Measurements from ENCODE around the gene ELSPBP1.
"Not testable (repeated sequence)": the region's sequence is repeated elsewhere in the genome, so short reads cannot be mapped to it uniquely, and the experiment has no call there.

The ELSPBP1 gene

DNA sequence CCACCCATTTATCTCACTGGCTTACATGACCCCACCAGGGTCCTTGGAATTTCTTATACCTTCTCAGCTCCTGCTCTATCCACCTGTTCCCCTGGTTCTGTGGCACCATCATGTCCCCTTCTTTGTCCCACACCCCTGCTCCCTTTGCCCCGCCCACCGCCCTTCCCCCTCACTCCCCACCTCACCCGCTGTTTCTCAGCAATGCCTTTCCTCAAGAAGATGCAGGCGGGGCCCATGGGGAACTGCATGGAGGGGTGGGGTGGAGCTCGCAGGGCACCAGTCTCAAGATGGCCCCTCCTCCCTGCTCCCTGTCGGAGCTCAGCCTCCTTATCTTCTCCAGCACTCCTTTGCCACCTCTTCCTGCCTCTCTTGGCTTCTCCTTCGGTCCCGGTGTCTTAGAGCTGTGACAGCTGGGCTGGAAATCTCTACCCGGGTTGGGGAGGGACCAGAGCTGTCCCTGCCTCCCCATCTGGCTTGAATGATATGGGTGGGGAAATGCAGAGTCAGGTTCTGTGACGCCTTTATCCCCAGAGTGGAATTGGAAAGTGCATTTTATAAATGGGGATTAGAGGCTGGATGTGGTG lies 49.3 kb downstream of the ELSPBP1 start, which contains the start of gene CABP5:
CABP5 (minus strand) TSS at position 405 of the 584 bp plus-strand sequence; CDS start at position 248, 157 bp downstream.
- Histone ChIP-seq H3K36me3 (ENCODE audit: insufficient read depth, low read length) (no peaks in the 10 kb centered on the region), H3K4me1 (ENCODE audit: control insufficient read depth, insufficient read depth, low read length) (no peaks in the 10 kb centered on the region), H3K4me2 (ENCODE audit: low read length) (no peak within 1 kb of the TSS), H3K9ac (ENCODE audit: low read depth, low read length) (no peak within 1 kb of the TSS), H3K9me3 (replicated peaks; ENCODE audit: low read length) (no peaks in the 10 kb centered on the region), H3K27me3 (ENCODE audit: control insufficient read depth, insufficient read depth, low read length) (peaks cover 4% of the 10 kb centered on the region), H3K4me3 (ENCODE audit: low read length) (no peak within 1 kb of the TSS)

GRCh38 chr19:48044561-48044960 lies 50.1 kb downstream of the ELSPBP1 start:
- Histone ChIP-seq H3K9me3 (replicated peaks; ENCODE audit: low read length) (no peaks in the 10 kb centered on the region), H3K4me1 (ENCODE audit: control insufficient read depth, insufficient read depth, low read length) (no peaks in the 10 kb centered on the region), H3K4me3 (ENCODE audit: low read length) (no peak overlapping the region), H3K27me3 (ENCODE audit: control insufficient read depth, insufficient read depth, low read length) (peaks cover 4% of the 10 kb centered on the region), H3K36me3 (ENCODE audit: insufficient read depth, low read length) (no peaks in the 10 kb centered on the region), H3K9ac (ENCODE audit: low read depth, low read length) (no peak overlapping the region), H3K4me2 (ENCODE audit: low read length) (no peak overlapping the region)

- H3K36me3 ChIP-seq (ENCODE audit: insufficient read depth, low read length) = no peaks in the 10 kb centered on the region
- no peaks in the 10 kb centered on the region for H3K27me3 ChIP-seq (ENCODE audit: control insufficient read depth, insufficient read depth, low read length)
These were observed 57.1 kb downstream of the ELSPBP1 start for GRCh38 chr19:48051335-48052033.

DNA sequence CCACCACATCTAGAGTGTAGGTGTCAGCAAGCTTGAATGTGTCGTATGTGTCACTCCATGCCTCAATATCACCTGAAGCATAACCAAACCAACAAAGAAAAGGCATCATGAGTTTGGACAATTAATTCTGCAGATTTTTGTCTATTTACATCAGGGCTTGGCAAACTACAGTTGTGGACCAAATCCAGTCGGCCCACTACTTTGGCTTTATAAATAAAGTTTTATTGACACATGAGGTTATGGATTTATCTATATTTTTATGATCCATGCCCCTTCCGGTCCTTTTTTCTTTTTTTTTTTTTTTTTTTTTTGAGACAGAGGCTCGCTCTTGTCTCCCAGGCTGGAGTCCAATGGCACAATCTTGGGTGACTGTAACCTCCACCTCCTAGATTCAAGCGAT lies 58.6 kb downstream of the ELSPBP1 start:
- Histone ChIP-seq H3K9me3 (replicated peaks; ENCODE audit: low read length) (no peaks in the 10 kb centered on the region), H3K36me3 (ENCODE audit: insufficient read depth, low read length) (no peaks in the 10 kb centered on the region), H3K4me1 (ENCODE audit: control insufficient read depth, insufficient read depth, low read length) (no peaks in the 10 kb centered on the region), H3K9ac (ENCODE audit: low read depth, low read length) (no peak overlapping the region), H3K4me2 (ENCODE audit: low read length) (no peak overlapping the region), H3K27me3 (ENCODE audit: control insufficient read depth, insufficient read depth, low read length) (no peaks in the 10 kb centered on the region), H3K4me3 (ENCODE audit: low read length) (no peak overlapping the region)

More at GRCh38 chr19:48051335-48052033, 57.1 kb downstream of the ELSPBP1 start:
- Histone ChIP-seq H3K4me1 (ENCODE audit: control insufficient read depth, insufficient read depth, low read length) (no peaks in the 10 kb centered on the region), H3K4me2 (ENCODE audit: low read length) (no peak overlapping the region), H3K9ac (ENCODE audit: low read depth, low read length) (no peak overlapping the region), H3K9me3 (replicated peaks; ENCODE audit: low read length) (no peaks in the 10 kb centered on the region), H3K4me3 (ENCODE audit: low read length) (no peak overlapping the region)

DNA sequence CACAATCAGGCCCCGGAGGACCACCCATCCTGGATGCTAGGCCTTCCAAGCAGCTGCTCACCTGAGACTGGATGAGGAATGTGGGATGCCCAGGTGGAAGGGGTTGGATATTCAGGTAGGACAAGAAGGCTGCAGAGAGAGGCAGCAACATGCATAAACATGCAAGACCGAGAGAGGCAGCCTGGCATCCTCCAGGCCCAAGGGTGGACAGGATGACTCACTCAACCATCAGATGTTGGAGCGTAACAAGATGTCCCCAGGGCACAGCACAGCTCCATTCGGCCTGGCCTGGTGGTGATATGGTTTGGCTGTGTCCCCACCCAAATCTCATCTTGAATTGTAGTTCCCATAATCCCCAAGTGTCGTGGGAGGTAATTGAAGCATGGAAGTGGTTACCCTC lies 59.4 kb downstream of the ELSPBP1 start:
- H3K9ac ChIP-seq (ENCODE audit: low read depth, low read length) = no peak overlapping the region
- H3K4me2 ChIP-seq (ENCODE audit: low read length) = no peak overlapping the region
- no peak overlapping the region for H3K4me3 ChIP-seq (ENCODE audit: low read length)
- no peaks in the 10 kb centered on the region for H3K9me3 ChIP-seq (replicated peaks; ENCODE audit: low read length)
- no peaks in the 10 kb centered on the region for H3K4me1 ChIP-seq (ENCODE audit: control insufficient read depth, insufficient read depth, low read length)
- H3K36me3 ChIP-seq (ENCODE audit: insufficient read depth, low read length) = no peaks in the 10 kb centered on the region
- H3K27me3 ChIP-seq (ENCODE audit: control insufficient read depth, insufficient read depth, low read length) = no peaks in the 10 kb centered on the region

- Histone ChIP-seq H3K9me3 (replicated peaks; ENCODE audit: low read length) (no peaks in the 10 kb centered on the region), H3K9ac (ENCODE audit: low read depth, low read length) (no peak overlapping the region), H3K4me1 (ENCODE audit: control insufficient read depth, insufficient read depth, low read length) (no peaks in the 10 kb centered on the region), H3K4me2 (ENCODE audit: low read length) (no peak overlapping the region), H3K4me3 (ENCODE audit: low read length) (no peak overlapping the region), H3K36me3 (ENCODE audit: insufficient read depth, low read length) (no peaks in the 10 kb centered on the region), H3K27me3 (ENCODE audit: control insufficient read depth, insufficient read depth, low read length) (no peaks in the 10 kb centered on the region)
These were observed 64.9 kb downstream of the ELSPBP1 start for GRCh38 chr19:48059331-48059730.

- no peak overlapping the region for H3K4me2 ChIP-seq (ENCODE audit: low read length)
- H3K4me3 ChIP-seq (ENCODE audit: low read length) = no peak overlapping the region
- no peak overlapping the region for H3K9ac ChIP-seq (ENCODE audit: low read depth, low read length)
- H3K4me1 ChIP-seq (ENCODE audit: control insufficient read depth, insufficient read depth, low read length) = no peaks in the 10 kb centered on the region
- no peaks in the 10 kb centered on the region for H3K36me3 ChIP-seq (ENCODE audit: insufficient read depth, low read length)
- H3K27me3 ChIP-seq (ENCODE audit: control insufficient read depth, insufficient read depth, low read length) = no peaks in the 10 kb centered on the region
- H3K9me3 ChIP-seq (replicated peaks; ENCODE audit: low read length) = no peaks in the 10 kb centered on the region
These were observed 65.9 kb downstream of the ELSPBP1 start for GRCh38 chr19:48060381-48060780.

GRCh38 chr19:48061401-48062344 lies 67.2 kb downstream of the ELSPBP1 start:
- Histone ChIP-seq H3K4me2 (ENCODE audit: low read length) (no peak overlapping the region), H3K36me3 (ENCODE audit: insufficient read depth, low read length) (no peaks in the 10 kb centered on the region), H3K4me3 (ENCODE audit: low read length) (no peak overlapping the region), H3K4me1 (ENCODE audit: control insufficient read depth, insufficient read depth, low read length) (no peaks in the 10 kb centered on the region), H3K9ac (ENCODE audit: low read depth, low read length) (no peak overlapping the region), H3K9me3 (replicated peaks; ENCODE audit: low read length) (no peaks in the 10 kb centered on the region), H3K27me3 (ENCODE audit: control insufficient read depth, insufficient read depth, low read length) (no peaks in the 10 kb centered on the region)

DNA sequence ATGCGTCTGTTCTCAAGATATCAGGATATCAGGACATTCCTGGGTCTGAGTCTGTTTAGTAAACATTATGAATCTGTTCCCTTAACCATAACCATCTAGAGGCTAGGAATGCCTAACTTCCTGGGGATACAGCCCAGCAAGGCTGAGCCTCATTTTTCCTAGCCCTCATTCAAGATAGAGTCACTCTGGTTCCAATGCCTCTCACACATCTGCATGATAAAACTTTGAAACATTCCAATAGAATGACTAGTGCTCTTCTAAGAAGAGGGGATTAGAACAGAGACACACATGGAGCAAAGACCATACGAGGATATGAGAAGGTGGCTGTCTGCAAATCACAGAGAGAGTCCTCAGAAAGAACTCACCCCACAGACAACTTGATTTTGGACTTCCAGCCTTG lies 70.1 kb downstream of the ELSPBP1 start:
- H3K9me3 ChIP-seq (replicated peaks; ENCODE audit: low read length) = no peaks in the 10 kb centered on the region
- H3K27me3 ChIP-seq (ENCODE audit: control insufficient read depth, insufficient read depth, low read length) = no peaks in the 10 kb centered on the region
- H3K4me2 ChIP-seq (ENCODE audit: low read length) = no peak overlapping the region
- H3K4me1 ChIP-seq (ENCODE audit: control insufficient read depth, insufficient read depth, low read length) = no peaks in the 10 kb centered on the region
- H3K36me3 ChIP-seq (ENCODE audit: insufficient read depth, low read length) = no peaks in the 10 kb centered on the region
- H3K9ac ChIP-seq (ENCODE audit: low read depth, low read length) = no peak overlapping the region
- no peak overlapping the region for H3K4me3 ChIP-seq (ENCODE audit: low read length)

DNA sequence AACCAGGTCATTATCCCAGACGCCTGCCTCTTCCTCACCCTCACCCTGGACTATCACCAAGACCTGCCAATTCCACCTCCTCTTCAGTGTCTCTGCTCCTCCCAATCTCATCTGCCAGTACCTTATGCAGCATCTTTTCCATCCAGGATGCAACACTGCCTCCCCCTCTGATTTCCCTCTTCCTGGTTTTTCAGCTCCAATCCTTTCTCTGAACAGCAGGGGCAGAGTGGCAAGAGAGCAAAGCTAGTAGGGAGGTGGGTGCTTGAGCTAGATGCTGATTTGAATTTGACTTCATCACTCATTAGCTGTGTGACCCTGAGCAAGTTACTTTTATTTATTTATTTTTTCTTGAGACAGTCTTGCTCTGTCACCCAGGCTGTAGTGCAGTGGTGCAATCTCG lies 75.0 kb downstream of the ELSPBP1 start:
- Histone ChIP-seq H3K4me2 (ENCODE audit: low read length) (no peak overlapping the region), H3K27me3 (ENCODE audit: control insufficient read depth, insufficient read depth, low read length) (no peaks in the 10 kb centered on the region), H3K9ac (ENCODE audit: low read depth, low read length) (no peak overlapping the region), H3K4me1 (ENCODE audit: control insufficient read depth, insufficient read depth, low read length) (no peaks in the 10 kb centered on the region), H3K4me3 (ENCODE audit: low read length) (no peak overlapping the region), H3K36me3 (ENCODE audit: insufficient read depth, low read length) (no peaks in the 10 kb centered on the region), H3K9me3 (replicated peaks; ENCODE audit: low read length) (no peaks in the 10 kb centered on the region)

GRCh38 chr19:48070177-48070769 lies 75.8 kb downstream of the ELSPBP1 start:
- H3K4me1 ChIP-seq (ENCODE audit: control insufficient read depth, insufficient read depth, low read length); H3K9ac ChIP-seq (ENCODE audit: low read depth, low read length); H3K9me3 ChIP-seq (replicated peaks; ENCODE audit: low read length); H3K27me3 ChIP-seq (ENCODE audit: control insufficient read depth, insufficient read depth, low read length); H3K4me2 ChIP-seq (ENCODE audit: low read length); H3K36me3 ChIP-seq (ENCODE audit: insufficient read depth, low read length); H3K4me3 ChIP-seq (ENCODE audit: low read length): not testable (repeated sequence)
